Hepatocyte (in vitro differentiated cells): Measurements from ENCODE around the gene IFNA21.

ENCODE experiments used
- EZH2 ChIP-seq: fragments of 200-600 bp; sonication (generic); IDR thresholded peaks from 2 replicates; pipeline ENCODE4 v1.6.1; 2016; ENCODE audit warnings: antibody characterized with exemption, mild to moderate bottlenecking, borderline replicate concordance
- EZH2phosphoT487 ChIP-seq: fragments of 200-600 bp; sonication (generic); IDR thresholded peaks from one replicate; pipeline ENCODE4 v1.6.1; 2018; ENCODE audit warnings: antibody characterized with exemption, mild to moderate bottlenecking, low read depth, moderate library complexity; ENCODE audit not compliant: unreplicated experiment, severe bottlenecking
- TF ChIP-seq, protein P1 (sequence below): fragments of 200-600 bp; sonication (generic); IDR thresholded peaks from 2 replicates; pipeline ENCODE4 v1.5.1; 2016; ENCODE audit warnings: antibody characterized with exemption, mild to moderate bottlenecking; ENCODE audit not compliant: poor library complexity

DNA sequence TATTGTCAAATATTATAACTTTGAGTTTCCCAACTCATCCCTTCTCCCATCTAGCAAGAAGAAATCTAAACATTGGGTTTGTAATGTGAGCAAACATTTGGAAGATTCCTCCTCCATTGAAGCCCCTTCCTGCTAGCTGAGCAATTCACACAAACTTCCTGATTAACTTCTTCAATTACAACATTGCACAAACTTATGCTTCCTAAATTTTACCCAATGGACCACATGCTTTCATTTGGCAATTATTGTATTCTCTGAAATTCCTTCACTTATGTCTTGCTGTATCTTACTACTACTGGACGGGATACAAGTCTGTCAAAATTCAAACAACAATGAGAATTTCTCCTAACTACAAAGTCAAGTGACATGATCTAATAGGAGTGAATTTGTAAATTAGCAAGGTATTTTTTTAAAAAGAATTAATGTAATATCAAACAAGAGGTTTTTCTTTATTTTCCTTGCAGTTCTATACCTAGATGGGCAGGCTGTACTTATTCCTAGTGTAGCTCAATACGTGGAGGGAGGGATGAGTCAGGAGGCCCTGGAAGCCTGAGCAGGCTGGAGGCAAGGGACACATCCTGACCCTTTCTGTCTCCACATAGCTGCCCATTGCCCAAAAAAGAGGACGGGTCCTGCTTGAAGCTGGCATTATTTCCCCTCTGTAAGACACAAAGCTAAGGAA, 13.0 kb downstream of the IFNA21 start:
- TF ChIP-seq, protein P1, sequence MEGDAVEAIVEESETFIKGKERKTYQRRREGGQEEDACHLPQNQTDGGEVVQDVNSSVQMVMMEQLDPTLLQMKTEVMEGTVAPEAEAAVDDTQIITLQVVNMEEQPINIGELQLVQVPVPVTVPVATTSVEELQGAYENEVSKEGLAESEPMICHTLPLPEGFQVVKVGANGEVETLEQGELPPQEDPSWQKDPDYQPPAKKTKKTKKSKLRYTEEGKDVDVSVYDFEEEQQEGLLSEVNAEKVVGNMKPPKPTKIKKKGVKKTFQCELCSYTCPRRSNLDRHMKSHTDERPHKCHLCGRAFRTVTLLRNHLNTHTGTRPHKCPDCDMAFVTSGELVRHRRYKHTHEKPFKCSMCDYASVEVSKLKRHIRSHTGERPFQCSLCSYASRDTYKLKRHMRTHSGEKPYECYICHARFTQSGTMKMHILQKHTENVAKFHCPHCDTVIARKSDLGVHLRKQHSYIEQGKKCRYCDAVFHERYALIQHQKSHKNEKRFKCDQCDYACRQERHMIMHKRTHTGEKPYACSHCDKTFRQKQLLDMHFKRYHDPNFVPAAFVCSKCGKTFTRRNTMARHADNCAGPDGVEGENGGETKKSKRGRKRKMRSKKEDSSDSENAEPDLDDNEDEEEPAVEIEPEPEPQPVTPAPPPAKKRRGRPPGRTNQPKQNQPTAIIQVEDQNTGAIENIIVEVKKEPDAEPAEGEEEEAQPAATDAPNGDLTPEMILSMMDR = no peak
- no peak for TF ChIP-seq EZH2phosphoT487
- no peak for TF ChIP-seq EZH2
